G401 (cell line): ENCODE results near the gene LARP6. TPM values are rescaled to one million over a fixed set of nuclear protein-coding genes. Genes with fewer than 3 reads are reported as not detected.
"Not testable (repeated sequence)": the region's sequence is repeated elsewhere in the genome, so short reads cannot be mapped to it uniquely, and the experiment has no call there.

Experiments used
- DNase-seq: peaks from one replicate; pipeline ENCODE4 v3.0.0-alpha.2; 2015; ENCODE audit warnings: low spot score
- in situ Hi-C: cut with HindIII; loops from 2 replicates; pipeline ENCODE4 v1.10.0; 2016; ENCODE audit warnings: low sequenced_read_pairs, mixed read lengths
- total RNA-seq: library from RNA; depleted of rRNA; stranded (reverse); fragments of >200 nt; shearing (Covaris generic); gene quantifications from 2 replicates; pipeline ENCODE4 v1.2.3, GENCODE V29; 2014

LARP6 gene
- total RNA-seq, 1 experiment from 2014 or later: 84.9 TPM

GRCh38 chr15:70833422-70833821 lies 20.5 kb downstream of the LARP6 start:
- in situ Hi-C loops: no loop called here

DNA sequence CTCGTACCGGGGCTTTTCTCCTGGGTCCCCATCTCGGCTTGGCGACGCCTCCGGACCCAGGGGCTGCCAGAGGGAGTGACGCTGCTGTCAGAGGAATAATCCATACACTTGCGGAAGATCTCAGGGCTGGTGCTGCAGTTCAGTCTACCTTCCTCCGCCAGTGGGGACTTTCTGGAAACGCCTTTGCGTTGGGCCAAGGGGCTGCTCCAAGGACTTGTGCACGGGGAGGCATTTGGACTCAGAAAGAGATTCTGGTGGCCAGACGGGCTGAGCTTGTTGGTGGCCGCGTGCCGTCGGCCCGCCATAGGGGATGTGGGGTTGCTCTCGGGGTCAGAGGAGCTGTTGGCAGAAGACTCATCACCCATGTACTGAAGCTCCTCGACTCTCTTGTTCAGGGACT lies 21.8 kb downstream of the LARP6 start:
- DNase-seq: no peak
- in situ Hi-C loops: no loop called here

More at GRCh38 chr15:70833422-70833821, 20.5 kb downstream of the LARP6 start:
- DNase-seq: no peak

DNA sequence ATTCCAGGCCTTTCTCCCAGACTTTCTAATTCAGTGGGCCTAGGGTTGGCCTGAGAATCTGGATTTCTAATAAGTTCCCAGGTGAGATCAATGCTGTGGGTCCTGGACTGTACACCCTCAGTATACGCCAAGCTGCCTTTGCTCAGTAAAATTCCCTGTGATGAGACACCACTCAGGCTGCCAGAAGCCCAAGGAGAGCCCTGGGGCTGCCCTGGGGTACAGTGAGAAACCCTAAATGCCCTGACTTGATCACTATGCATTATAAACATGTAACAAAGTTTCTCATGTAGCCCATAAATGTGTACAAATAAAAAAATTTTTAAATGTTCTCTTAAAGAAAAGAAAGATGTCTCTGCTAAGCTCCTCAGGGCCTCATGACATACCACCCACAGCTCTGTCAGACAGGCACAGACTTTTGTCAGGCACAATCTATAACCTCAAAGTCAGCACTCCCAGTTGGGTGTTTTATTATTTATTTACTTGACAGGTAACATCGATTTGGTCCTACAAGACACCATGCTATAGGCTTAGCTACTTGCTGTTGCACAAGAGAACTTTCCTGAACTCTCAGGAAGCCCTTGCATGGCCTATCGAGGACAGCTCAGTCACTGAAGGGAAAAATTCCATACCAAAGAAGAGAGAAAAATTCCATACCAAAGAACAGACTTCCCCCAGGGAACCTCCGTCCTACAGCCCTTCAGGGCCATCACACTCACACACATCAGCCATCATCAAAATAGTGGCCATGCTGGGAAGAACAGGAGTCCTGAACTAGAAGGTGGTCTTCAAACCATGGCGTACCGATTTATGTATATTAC lies 22.7 kb downstream of the LARP6 start:
- in situ Hi-C loops: no loop called here
- peak; percentile 10 for DNase-seq

DNA sequence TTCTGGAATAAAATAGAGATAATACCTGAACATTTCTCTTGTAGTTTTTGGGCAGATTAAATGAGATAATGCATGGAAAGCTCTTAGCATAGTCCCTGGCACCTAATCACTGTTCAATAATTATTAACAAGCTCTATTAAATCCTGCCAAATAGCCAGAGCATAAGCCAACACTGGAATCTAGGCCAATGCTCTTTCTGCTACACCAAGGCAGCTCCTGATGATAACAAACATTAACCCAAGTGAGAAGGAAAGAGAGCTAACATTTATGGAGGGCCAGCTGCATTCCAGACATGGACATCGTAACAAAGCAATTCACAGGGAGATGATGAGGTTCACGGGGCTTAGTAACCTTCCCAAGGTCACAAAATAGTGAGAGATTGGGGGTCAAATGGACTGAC lies 23.3 kb downstream of the LARP6 start:
- in situ Hi-C loops: no loop called here
- peak; percentile 40 for DNase-seq

- peak; percentile 76 for DNase-seq
- in situ Hi-C loops: no loop called here
Observed at GRCh38 chr15:70829371-70830166, 24.4 kb downstream of the LARP6 start.

GRCh38 chr15:70827721-70828120 lies 26.2 kb downstream of the LARP6 start:
- in situ Hi-C loops: no loop called here
- DNase-seq: no peak

DNA sequence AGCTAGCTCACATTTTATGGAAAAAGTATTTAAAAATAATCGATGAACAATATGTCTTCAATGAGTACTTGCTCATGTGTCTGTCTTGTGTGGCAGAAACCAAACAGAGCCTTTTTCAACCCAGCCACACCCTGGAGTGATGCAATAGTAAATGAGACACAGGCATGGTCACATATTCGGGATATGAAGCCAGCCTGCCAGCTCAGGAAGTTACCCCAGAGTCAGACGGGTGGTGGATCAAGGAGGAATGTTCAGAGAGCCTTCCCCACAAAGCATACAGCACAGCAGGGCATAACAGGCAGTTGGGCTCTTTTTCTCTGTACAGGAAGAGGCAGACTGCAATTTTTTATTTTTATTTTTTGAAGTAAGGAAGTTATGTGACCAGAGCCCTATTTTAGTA lies 27.3 kb downstream of the LARP6 start:
- in situ Hi-C loops: no loop called here
- no peak for DNase-seq

- in situ Hi-C loops: no loop called here
- DNase-seq: no peak
Observed at GRCh38 chr15:70825841-70826240, 28.1 kb downstream of the LARP6 start.

GRCh38 chr15:70823196-70823595 lies 30.8 kb downstream of the LARP6 start:
- in situ Hi-C loops: no loop called here
- DNase-seq: no peak

GRCh38 chr15:70820214-70820613 lies 33.7 kb downstream of the LARP6 start:
- in situ Hi-C loops: no loop called here
- DNase-seq: no peak

GRCh38 chr15:70818580-70818979 lies 35.4 kb downstream of the LARP6 start:
- DNase-seq: no peak
- in situ Hi-C loops: no loop called here

DNA sequence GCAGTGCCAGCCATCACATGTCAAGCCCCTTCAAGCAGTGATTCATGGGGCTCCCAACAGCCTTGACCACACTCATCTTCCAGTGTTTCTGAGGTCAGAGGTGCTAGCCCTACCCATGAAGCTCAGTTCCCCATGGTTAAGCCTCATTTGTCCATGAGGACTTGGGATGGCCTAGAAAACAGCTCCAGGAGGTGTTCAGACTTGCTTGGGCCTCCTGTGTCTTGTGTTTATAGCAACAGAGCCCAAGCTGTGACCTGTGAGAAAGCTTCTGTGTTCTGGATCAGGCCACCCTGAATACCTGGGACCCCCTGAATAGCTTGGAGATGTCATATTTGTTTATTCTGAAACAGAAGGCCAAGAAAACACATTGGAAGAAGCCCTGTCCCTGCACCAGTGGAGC lies 36.7 kb downstream of the LARP6 start:
- in situ Hi-C loops: no loop called here
- DNase-seq: no peak

DNA sequence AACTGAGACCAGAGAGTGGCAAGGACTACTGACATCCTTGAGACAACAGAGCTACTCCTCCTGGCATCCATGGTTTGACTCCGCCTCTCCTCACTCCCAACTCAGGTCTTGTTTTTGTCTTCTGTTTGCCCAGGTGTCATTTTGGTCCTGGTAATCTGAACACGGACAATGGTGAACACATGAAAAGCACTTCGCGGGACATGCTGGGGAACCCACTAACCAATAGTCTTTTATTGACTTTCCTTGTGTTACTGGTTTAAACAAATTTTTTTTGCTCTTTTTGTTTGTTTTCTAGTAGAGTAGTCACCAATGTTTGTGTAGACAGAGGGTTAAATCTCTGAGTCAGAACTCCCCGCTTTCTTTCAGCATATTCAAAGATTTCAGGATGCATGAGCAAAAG lies 38.4 kb downstream of the LARP6 start:
- in situ Hi-C loops: no loop called here

GRCh38 chr15:70815011-70815410 lies 38.9 kb downstream of the LARP6 start:
- DNase-seq, in situ Hi-C loops: not testable (repeated sequence)

More for the DNA sequence above, 38.4 kb downstream of the LARP6 start:
- no peak for DNase-seq

DNA sequence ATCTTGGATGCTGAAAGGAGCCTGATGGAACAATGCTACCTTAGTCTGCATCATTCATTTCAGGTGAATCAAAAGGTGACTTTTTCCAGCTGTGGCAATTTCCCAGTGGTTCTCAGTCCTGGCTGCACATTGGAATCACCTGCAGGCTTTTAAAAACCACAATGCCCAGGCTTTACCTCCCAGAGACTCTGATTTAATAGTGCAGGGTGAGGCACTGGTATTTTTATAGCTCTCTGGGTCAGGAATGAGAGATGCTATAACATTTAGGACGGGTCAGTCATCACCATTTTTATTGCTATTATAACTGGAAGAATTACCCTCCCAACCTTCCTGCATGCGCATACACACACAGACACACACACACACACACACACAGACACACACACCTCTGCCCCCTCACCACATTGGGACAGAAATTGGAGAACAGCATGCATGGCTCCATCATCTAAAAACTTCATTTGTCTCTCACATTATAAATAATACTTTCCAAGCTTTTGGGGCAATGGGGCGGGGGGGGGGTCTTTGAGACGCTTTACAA lies 41.1 kb downstream of the LARP6 start:
- in situ Hi-C loops: no loop called here

GRCh38 chr15:70810916-70811578 lies 42.9 kb downstream of the LARP6 start:
- DNase-seq: no peak
- in situ Hi-C loops: no loop called here

More for the DNA sequence above, 41.1 kb downstream of the LARP6 start:
- DNase-seq: no peak

DNA sequence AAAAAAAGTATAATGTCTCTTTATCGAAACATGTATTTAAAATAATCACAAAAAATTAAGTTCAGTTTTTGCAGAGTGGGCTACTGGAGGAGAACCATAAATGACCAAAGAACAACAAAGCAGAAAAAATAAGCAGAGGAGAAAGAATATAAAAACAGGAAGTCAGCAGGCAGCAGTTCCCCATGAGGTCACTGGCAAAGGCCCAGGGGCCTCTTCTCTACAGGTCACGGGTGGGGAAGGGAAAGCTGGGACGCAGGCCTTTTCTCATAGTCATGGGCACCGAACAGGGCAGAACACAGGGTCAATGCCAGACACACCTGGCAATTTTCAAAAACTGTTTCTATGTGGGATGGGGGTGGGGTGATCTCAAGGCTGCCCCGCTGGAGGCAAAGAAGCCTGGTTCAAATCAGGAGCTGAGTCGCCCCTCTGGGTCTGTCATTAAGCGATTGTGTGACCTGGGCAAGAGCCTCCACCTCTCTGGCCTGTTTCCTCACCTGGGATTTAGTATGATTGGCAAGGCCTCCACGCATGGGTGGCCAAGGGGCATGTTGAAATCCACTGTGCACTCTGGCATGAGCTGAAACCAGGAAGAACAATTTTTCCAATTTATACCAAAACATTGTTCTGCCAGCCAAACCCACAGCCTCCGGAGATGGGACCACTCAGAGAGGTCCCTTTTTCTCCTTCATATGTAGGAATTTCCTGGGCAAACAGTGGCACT lies 46.8 kb downstream of the LARP6 start:
- no peak for DNase-seq
- in situ Hi-C loops: no loop called here

DNA sequence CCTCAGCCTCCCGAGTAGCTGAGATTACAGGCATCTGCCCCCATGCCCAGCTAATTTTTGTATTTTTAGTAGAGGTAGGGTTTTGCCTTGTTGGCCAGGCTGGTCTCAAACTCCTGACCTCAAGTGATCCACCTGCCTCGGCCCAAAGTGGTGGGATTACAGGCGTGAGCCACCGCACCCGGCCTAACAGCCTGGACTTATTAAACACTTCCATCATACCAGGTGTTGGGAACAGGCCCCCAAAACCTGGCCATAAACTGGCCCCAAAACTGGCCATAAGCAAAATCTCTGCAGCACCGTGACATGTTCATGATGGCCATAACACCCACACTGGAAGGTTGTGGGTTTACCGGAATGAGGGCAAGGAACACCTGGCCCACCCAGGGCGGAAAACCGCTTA lies 49.6 kb downstream of the LARP6 start:
- DNase-seq, in situ Hi-C loops: not testable (repeated sequence)

DNA sequence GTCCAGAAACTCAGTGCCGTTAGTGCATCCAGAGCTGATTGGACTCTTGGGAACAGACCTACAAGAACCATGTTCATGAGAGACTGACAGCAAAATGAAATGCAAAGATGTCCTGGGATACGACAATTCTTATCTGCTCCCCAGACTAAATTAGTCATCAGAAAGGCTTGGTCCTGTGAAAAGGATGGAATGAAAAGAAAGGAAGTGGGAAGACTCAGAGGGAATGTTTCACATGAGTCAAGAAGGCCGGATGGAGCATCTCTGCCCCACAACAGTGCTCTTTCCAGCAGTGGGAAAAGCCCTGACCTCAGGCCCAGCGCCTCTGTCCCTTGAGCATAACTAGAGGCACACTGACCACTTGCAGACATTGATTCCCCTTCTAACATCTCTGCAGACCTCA lies 51.3 kb downstream of the LARP6 start:
- in situ Hi-C loops: no loop called here
- no peak for DNase-seq
